ENCODE results near the gene SERINC2. TPM values are rescaled to one million over a fixed set of nuclear protein-coding genes. Genes with fewer than 3 reads are reported as not detected.

The SERINC2 gene
- total RNA-seq, 1 experiment from 2014 or later, result 14.1 TPM

- TF ChIP-seq CTCF (conservative IDR thresholded peaks at IDR 0.05), result no peak
- H3K79me1 ChIP-seq (ENCODE audit: insufficient read depth, low read depth, low read length, poor library complexity, severe bottlenecking), result no peaks in the 10 kb centered on the region
- no peak overlapping the region for H3K56ac ChIP-seq (ENCODE audit: insufficient read length, low read depth, low read length)
- H3K4me1 ChIP-seq (ENCODE audit: insufficient read depth, low read length), result no peaks in the 10 kb centered on the region
- H3K27ac ChIP-seq (ENCODE audit: insufficient read length, low read depth, low read length), result no peak overlapping the region
- WGBS (ENCODE audit: extremely low coverage, insufficient read length, low lambda C conversion rate), result no CpG with 5 or more reads among the region's 11 CpGs
- H3K27me3 Mint-ChIP-seq (ENCODE audit: low read depth), result peaks cover 4% of the 10 kb centered on the region; the same call in 1 of the 2 replicates
- no peak overlapping the region for H2AK5ac ChIP-seq (ENCODE audit: insufficient read length, low read length)
- H3K23ac ChIP-seq (ENCODE audit: insufficient read length, low read depth, low read length), result no peak overlapping the region
- no peaks in the 10 kb centered on the region for H3K23me2 ChIP-seq (ENCODE audit: insufficient read length, low read depth, low read length, poor library complexity, severe bottlenecking)
- H3K79me2 ChIP-seq (ENCODE audit: insufficient read depth, low read length), result no peaks in the 10 kb centered on the region
- no peak overlapping the region for H4K91ac ChIP-seq (ENCODE audit: insufficient read length, low read depth, low read length)
- H3K27ac Mint-ChIP-seq, result no peak overlapping the region; a peak in 1 of 7 replicates
- no peak overlapping the region for H2BK15ac ChIP-seq (ENCODE audit: low read depth, low read length)
- no peak overlapping the region for H3T11ph ChIP-seq (ENCODE audit: low read length)
- H3K27me3 ChIP-seq (ENCODE audit: insufficient read depth, low read length), result no peaks in the 10 kb centered on the region
- H2BK12ac ChIP-seq (ENCODE audit: insufficient read length, low read depth, low read length), result no peak overlapping the region
- H3K9ac ChIP-seq (ENCODE audit: extremely low read depth, insufficient read length, low read length), result no peak overlapping the region
- H3K18ac ChIP-seq (ENCODE audit: insufficient read length, low read depth, low read length), result no peak overlapping the region
- H3K9me3 Mint-ChIP-seq, result no peaks in the 10 kb centered on the region
- H3K4me2 ChIP-seq (ENCODE audit: insufficient read depth, insufficient read length, low read length), result no peak overlapping the region
- H4K8ac ChIP-seq (replicated peaks; ENCODE audit: insufficient read length, low read depth, low read length), result no peak overlapping the region
- H3K9me3 ChIP-seq (ENCODE audit: control insufficient read depth, low read depth, low read length), result no peaks in the 10 kb centered on the region
- peaks cover 5 to 16% of the 10 kb centered on the region in 2 experiments for H3K4me1 Mint-ChIP-seq
- H4K5ac ChIP-seq (ENCODE audit: insufficient read length, low read depth, low read length), result no peak overlapping the region
- no peak overlapping the region for H2AFZ ChIP-seq (ENCODE audit: low read length)
- no peak overlapping the region for H2BK120ac ChIP-seq (ENCODE audit: low read depth, low read length, poor library complexity, severe bottlenecking)
- H2BK20ac ChIP-seq (ENCODE audit: low read depth, low read length, poor library complexity, severe bottlenecking), result no peak overlapping the region
- H3K4me3 Mint-ChIP-seq, result no peak overlapping the region
- no peak overlapping the region for H2BK5ac ChIP-seq (ENCODE audit: insufficient read length, low read length)
- H3K36me3 Mint-ChIP-seq (ENCODE audit: insufficient read depth in 1 of 3, low read depth in 3 of 3), result peaks cover 4 to 12% (median 7%) of the 10 kb centered on the region in 3 experiments; a peak in 5 of 7 replicates
- H4K20me1 ChIP-seq (ENCODE audit: control insufficient read depth, insufficient read depth, insufficient read length), result no peaks in the 10 kb centered on the region
- H3K14ac ChIP-seq (ENCODE audit: insufficient read depth, low read length), result no peak overlapping the region
- DNase-seq, result peak; percentile 9
- H3K4ac ChIP-seq (ENCODE audit: low read depth, low read length), result no peak overlapping the region
Observed at GRCh38 chr1:31437433-31438037, 24.5 kb downstream of the SERINC2 start.
